ENCODE measurements around the gene PACS1.
"Not testable (repeated sequence)": the region's sequence is repeated elsewhere in the genome, so short reads cannot be mapped to it uniquely, and the experiment has no call there.

The PACS1 gene

GRCh38 chr11:66076561-66076960 lies 6.5 kb downstream of the PACS1 start:
- FAIRE-seq, result no peak

- no peak for FAIRE-seq
Measured at GRCh38 chr11:66077927-66078326, 7.9 kb downstream of the PACS1 start.

GRCh38 chr11:66078949-66079348 lies 8.9 kb downstream of the PACS1 start:
- not testable (repeated sequence) for FAIRE-seq

- no peak for FAIRE-seq
Measured at GRCh38 chr11:66080055-66080817, 10.2 kb downstream of the PACS1 start.

GRCh38 chr11:66081505-66081904 lies 11.4 kb downstream of the PACS1 start:
- FAIRE-seq, result no peak

- FAIRE-seq, result no peak
Measured at GRCh38 chr11:66082946-66083698, 13.1 kb downstream of the PACS1 start.

- FAIRE-seq, result no peak
Measured at GRCh38 chr11:66083767-66084166, 13.7 kb downstream of the PACS1 start.

- FAIRE-seq, result no peak
Measured at GRCh38 chr11:66084821-66085475, 14.9 kb downstream of the PACS1 start.

GRCh38 chr11:66087148-66087908 lies 17.3 kb downstream of the PACS1 start:
- no peak for FAIRE-seq

GRCh38 chr11:66089067-66089466 lies 19.0 kb downstream of the PACS1 start:
- FAIRE-seq, result no peak

GRCh38 chr11:66090288-66090687 lies 20.2 kb downstream of the PACS1 start:
- no peak for FAIRE-seq

GRCh38 chr11:66092125-66092524 lies 22.1 kb downstream of the PACS1 start:
- FAIRE-seq, result not testable (repeated sequence)

GRCh38 chr11:66099746-66100145 lies 29.7 kb downstream of the PACS1 start:
- FAIRE-seq, result not testable (repeated sequence)

GRCh38 chr11:66100272-66101065 lies 30.4 kb downstream of the PACS1 start:
- FAIRE-seq, result no peak

- FAIRE-seq, result no peak
Measured at GRCh38 chr11:66101066-66101464, 31.0 kb downstream of the PACS1 start.

- no peak for FAIRE-seq
Measured at GRCh38 chr11:66104057-66104638, 34.1 kb downstream of the PACS1 start.

- FAIRE-seq, result no peak
Measured at GRCh38 chr11:66106786-66107599, 36.9 kb downstream of the PACS1 start.

- FAIRE-seq, result no peak
Measured at GRCh38 chr11:66107600-66108510, 37.8 kb downstream of the PACS1 start.

GRCh38 chr11:66109294-66109693 lies 39.2 kb downstream of the PACS1 start:
- FAIRE-seq, result no peak

GRCh38 chr11:66111158-66111557 lies 41.1 kb downstream of the PACS1 start:
- no peak for FAIRE-seq

All from A204.1 (cell line).